CD4-positive, alpha-beta T cell treated with Interleukin-6 for 4 hours (primary cell): ENCODE results near the gene GNG7.
"Not testable (repeated sequence)": the region's sequence is repeated elsewhere in the genome, so short reads cannot be mapped to it uniquely, and the experiment has no call there.

ENCODE experiments used
- DNase-seq: peaks from one replicate; pipeline ENCODE4 v3.0.0-alpha.2; 2020; ENCODE audit warnings: mixed read lengths

GNG7 gene

DNA sequence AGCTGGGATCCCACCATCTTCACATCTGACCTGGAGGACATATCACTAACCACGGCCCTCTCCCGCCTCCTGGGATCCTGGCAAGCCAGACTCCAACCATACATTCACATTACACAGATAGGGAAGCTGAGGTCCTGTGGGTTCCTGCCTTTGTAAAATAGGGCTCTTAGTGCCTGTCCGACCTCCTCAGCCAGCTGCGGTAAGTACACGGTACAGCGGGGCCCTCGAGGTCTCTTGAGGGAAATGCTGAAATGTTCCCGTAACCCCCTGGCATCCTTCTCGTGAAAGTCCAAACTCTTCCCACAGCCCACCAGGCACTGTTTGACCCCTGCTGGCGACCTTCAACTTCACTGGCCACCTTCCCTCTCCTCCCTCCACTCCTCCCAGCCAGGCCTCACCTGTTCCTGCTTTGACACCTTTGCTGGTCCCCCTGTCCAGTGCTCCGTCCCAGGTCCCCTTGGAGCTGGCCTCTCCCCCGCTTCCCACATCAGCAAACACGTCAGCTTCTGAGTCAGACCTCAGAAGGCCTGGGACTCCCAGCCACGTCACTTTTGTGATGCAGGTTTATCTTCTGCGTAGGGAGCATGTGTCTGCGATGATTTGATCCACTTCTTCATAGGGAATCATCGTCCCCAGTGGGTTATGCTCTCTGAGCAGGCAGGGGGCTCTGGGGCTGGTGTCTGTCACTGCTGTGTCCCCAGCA is 8.8 kb upstream of the GNG7 start:
- DNase-seq: no peak

DNA sequence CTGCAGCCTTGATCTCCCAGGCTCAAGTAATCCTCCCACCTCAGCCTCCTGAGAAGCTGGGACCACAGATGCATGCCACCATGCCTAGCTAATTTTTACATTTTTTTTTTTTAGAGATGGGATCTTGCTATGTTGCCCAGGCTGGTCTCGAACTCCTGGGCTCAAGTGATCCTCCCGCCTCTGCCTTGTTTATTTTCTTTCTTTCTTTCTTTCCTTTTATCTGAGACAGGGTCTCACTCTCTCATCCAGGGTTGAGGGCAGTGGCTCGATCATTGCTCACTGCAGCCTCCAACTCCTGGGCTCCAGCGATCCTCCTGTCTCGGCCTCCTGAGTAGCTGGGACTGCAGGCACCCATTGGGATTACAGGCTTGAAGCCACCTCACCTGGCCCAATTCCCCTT is 3.8 kb upstream of the GNG7 start:
- DNase-seq: no peak

DNA sequence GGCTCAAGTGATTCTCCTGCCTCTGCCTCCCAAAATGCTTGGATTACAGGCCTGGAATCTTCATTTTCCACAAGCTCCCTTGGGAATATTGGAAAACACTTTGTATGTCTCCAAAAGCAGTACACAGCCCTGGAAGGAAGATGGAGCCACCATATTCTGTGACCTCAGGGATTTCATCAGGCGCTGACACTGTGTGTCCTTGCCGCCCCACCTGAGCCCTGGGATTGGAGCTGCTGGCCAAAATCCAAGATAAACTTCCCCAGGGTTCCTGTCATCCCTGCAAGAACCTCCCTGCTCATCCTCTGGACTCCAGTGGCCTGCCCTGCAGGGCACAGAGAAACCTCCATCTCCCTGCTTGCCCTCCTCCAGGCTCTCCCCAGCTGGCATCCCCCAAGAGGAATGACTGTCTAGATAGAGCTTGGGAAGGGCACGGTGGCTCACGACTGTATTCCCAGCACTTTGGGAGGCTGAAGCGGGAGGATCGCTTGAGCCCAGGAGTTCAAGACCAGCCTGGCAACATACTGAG is 1.3 kb upstream of the GNG7 start:
- no peak for DNase-seq

DNA sequence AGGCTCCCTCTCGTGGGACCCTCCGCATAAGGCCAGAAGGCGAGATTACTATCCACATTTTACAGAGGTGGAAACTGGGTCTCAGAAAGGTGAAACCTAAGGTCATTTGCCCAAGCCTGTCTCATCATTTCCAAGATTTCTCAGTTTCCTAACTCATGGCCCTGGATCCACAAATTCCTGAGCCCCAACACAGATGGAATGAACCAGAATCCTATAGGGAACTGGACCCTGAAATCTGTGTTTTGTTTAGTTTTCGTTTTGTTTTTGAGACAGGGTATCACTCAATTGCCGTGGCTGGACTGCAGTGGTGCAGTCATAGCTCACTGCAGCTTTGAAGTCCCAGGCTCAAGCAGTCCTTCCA is 563 bp upstream of the GNG7 start:
- no peak for DNase-seq

DNA sequence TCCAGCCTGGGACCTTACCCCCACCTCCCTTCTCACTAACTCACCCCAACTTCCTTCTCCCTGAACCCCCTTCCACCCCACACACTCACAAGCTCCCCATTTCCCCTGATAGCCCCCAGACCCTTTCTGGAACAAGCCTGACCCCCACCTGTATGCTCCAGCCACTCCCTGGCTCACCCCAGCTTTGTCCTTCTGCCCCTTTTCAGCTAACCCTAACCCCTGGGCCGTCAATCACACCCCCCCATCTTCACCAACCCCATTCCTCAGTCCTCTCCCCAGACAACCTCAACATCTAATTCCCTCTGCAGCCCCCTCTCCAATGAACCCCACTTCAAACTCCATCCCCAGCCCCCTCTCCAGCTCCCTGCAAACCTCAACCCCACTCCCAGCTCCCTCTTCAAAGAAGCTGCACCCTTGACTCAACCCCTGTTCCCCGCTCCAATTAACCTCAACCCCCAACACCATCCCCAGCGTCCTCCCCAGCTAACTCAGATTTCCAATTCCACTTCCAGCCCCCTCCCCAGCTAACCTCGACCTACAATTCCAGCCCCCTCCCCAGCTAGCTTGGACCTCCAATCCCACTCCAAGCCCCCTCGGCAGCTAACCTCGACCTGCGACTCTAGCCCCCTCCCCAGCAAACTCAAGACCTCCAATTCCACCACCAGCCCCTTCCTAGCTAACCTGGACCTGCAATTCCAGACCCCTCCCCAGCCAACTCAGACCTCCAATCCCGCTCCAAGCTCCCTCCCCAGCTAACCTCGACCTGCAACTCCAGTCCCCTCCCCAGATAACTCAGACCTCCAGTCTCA is 929 bp downstream of the GNG7 start:
- no peak for DNase-seq

DNA sequence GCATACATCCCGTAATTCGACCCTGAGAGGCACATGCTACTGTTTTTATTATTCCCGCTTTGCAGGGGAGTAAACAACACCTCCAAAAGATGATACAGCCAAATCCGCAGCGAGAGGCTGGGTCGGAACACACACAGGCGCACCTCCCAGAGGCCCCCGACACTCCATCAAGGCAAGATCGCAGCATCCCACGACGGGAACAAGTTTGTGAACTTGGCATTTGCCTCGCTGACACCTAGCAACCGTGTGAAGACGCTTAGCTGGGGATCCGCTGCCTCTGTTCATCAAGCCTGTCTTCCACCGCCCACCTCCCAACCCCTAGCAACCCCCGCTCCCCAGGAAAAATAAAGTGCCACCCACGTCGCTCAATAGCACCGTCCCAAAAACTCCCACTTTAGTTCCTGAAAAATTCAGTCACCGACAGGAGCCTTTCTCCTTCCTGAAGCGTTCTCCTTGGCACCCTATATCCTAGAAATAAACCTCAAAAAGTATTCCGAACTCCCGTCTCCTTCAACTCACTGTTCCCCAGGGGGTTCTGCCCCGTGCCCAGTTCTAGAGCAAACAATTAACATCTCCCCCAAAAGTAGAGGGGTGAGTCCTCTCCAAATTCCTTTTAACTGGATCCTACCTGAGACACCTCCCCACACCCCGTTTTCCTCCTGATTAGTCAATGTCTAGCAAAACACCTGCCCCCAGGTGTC is 1.7 kb downstream of the GNG7 start:
- no peak for DNase-seq

DNA sequence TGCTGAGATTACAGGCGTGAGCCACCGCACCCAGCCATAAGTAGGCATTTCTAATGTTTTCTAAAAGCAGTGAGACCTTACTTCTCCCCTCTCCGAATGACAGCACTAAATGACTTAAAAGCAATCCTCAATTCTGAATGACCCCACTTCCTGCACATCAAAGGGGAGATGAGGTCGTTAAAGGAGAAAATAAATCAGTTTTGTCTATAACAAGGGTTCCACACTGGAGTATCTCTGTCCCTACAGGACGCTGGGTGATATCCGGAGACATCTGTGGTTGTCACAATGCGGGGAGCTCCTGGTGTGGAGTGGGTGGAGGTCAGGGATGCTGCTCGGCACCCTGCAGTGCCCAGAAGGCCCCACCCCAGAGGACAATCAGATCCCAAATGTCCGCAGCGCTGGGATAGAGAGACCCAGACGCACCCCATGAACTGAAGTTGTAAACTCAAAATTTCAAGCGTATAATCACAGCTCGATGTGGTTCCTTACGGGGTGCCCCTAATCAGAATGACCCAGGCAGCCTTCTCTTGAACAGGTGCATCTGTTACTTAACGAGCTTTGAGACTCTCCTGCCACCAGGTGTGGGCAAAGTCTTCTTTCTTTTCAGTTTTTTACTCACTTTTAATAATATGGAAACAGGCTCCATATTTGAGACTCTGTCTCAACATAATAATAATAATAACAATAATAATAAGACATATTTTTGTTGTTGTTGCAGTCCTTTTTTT is 2.9 kb downstream of the GNG7 start:
- DNase-seq: no peak

DNA sequence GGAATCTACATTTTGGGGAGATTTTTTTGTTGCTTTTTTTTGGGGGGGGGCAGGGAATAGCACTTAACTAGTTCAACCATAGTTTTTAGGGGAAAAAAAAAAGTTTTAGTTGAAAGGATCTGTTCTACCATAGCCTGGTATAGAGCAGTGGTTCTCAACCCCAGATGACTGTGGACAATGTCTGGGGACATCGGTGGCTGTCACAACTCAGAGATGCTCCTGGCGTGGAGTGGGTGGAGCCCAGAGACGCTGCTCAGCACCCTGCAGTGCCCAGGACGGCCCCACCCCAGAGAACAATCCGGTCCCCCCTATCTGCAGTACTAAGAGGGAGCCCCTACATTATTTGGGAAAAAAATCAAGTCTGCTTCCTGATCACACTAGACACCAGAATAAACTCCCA is 8.3 kb downstream of the GNG7 start:
- no peak for DNase-seq

DNA sequence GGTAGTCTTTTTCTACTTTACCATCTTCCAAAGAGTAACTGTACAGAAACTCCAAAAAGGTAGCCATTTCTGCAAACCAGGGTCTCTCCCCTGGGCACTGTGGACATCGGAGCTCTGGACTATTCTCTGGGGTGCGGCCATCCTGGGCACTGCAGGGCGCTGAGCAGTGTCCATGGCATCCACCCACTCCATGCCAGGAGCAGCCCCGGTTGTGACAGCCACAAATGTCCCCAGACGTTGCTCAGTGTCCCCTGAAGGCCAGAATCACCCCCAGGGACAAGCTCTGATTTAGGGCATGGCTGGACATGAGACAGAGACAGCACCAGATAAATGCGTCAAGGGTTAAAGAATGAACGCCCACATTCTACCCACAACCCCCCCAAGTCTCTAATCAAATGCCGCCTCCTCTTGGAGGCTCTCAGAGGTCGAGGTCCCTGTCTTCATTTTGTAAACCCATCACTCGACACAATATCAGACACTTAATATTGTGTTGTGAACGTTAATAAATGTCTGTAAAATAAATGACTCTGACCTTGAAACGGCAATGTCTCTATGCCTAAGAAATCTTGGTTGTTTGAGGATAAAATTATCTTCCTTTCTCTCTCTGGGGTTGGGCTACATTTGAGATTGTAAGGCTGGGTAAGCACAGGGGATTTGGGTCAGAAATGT is 8.9 kb downstream of the GNG7 start:
- DNase-seq: no peak

DNA sequence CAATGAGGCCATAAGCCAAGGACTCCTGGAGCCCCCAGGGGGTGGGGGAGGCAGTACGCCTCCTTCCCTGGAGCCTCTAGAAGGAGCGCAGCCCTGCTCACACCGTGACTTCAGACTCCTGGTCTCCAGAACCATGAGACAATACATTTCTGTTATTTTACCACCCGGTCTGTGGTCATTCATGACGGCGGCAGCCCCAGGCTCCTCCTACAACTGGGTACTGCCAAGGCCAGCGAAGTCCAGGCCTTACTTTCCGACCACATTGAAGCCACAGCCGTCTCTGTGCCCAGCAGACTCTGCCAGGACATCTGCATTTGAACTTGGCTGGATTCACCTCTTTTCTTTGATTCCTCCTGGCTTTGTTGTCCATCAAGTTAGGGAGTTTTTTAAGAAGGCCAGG is 10.5 kb downstream of the GNG7 start:
- DNase-seq: no peak

DNA sequence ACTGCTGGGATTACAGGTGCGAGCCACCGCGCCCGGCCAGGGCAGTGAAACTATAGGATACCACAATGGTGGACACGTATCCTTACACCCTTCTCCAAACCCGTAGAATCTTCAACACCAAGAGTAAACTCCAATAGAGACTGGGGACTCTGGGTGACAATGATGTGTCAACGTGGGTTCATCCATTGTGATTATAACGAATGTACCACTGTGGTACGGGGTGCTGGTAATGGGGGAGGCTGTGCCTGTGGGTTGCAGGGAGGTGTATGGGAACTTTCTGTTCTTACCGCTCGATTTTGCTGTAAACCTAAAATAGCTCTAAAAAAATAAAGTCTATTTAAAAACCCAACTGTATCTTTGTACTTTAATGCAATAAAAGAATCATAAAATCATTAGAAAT is 11.6 kb downstream of the GNG7 start:
- DNase-seq: no peak

DNA sequence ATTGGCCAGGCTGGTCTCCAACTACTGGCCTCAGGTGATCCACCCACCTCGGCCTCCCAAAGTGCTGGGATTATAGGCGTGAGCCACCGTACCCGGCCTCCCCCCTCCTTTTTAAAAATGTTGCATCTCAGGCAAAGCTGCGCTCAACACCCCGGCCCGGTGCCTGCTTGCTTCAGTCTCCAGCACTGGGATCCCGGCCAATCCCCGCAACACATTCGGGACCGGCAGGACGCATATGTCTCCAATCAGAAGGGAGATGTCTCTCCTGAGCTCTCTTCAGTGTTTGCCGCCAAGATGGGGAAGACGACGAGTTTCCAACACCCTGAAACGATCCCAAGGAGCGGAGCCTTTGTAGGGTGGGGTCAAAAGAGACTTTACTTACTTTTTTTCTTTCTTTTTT is 16.1 kb downstream of the GNG7 start:
- DNase-seq: no peak

DNA sequence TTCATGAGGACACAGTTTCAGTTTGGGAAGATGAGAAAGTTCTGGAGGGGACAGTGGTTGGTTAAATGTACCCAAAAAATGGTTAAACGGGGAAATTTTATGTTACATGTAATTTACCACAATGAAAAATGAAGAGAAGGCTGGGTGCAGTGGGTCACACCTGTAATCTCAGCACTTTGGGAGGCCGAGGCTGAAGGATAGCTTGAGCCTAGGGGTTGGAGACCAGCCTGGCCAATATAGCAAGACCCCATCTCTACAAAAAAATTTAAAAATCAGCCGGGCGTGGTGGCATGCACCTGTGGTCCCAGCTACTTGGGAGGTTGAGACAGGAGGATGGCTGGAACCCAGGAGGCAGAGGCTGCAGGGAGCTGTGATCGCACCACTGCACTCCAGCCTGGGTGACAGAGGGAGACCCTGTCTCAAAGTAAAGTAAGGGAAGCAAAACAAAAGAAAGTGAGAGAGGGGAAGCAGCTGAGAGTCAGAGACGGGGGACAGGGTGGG is 17.2 kb downstream of the GNG7 start:
- no peak for DNase-seq

DNA sequence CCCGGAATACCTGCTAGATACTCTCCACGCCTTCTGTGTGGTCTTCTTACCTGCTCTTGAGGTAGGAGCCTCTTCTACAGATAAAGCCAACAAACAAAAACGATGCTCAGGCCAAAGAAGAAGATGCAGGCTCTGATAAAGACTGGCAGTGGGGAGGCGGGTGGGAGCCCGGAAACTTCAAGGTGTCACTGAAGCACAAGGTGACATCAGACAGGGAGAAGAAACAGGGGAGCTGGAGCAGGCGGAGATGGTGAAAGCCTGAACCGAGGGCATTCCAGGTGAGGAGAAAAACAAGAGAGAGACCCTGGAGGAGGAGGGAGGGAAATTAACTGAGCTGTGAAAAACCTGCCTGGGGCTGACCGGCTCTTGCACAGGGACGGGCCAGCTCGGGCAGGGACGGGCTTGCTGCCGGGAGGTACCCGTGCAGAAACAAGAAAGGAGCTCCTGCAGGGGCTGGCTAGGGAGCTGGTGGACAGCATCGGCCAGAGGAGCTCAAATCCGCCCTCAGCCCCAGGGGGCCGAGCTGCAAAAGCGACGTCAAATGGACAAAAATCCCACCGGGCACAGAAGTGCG is 19.0 kb downstream of the GNG7 start:
- no peak for DNase-seq

DNA sequence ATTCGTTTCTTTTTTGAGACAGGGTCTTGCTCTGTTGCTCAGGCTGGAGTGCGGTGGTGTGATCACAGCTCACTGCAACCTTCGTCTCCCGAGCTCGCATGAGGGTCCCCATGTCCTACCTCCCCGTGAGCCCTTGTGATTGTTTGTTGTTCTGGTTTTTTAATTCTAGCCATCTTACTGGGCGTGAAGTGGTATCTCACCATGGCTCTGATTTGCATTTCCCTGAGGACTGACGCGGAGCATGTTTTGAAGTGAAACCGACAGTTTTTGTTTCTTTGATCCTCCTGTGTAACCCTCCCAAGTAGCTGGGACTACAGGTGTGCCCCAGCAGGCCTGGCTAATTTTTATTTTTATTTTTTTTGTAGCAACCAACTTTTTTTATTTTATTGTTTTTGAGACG is 21.7 kb downstream of the GNG7 start:
- DNase-seq: no peak

DNA sequence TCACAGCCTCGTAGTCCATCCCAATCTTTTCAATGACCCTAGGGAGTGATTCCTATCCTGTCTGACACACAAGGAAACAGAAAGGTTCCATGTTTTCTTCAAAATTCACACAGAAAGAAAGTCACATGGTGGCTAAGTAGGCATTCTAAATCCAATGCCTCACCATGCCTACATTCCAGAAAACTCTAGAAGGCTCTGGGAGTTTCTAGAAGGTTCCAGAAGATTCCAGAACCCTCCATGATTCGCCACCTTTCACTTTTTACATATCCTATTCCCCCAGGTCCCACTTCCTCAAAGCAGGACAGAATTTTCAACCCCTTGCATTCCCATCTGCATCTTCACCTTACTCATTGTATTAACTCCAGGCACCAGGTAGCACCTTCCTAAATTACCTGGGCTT is 23.1 kb downstream of the GNG7 start:
- no peak for DNase-seq

DNA sequence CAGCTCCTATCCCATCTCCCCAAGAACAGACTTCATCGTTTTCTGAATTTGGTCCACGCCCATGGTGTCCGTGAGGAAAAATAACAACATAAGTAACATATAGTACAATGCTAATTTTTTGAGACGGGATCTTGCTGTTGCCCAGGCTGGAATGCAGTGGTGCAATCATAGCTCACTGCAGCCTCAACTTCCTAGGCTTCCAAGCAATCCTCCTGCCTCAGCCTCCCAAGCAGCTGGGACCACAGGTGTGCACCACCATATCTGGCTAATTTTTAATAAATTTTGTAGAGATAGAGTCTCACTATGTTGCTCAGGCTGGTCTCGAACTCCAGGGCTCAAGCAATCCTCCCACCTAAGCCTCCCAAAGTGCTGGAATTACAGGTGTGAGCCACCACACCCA is 23.5 kb downstream of the GNG7 start:
- not testable (repeated sequence) for DNase-seq

DNA sequence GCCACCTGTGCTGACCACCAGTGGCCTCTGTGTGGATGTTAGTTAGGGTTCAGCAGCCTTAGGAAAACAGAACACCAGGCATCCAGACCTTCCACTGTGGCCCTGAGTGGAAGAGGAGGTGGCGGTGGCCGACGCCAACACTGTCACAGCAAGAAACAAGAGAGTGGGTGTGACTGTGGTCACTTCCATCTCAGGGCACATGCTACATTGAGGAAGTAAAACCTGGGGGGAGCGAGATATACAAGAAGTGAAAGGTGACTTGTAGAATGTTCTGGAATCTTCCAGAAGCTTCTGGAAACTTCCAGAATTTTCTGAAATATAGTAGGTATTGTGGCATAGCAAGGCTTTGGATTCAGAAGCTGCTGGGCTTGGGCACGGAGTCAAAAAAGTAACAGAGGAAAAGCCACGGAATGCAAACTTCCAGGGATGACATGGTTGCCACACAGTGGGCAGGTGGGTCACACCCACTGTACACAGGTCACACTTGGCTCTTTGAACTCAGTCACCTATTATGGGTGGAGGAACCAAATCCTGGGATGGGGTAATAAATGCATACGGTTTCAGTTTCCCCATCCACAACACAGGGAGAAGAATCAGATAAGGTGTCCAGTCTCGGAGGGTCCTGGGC is 24.3 kb downstream of the GNG7 start:
- no peak for DNase-seq

DNA sequence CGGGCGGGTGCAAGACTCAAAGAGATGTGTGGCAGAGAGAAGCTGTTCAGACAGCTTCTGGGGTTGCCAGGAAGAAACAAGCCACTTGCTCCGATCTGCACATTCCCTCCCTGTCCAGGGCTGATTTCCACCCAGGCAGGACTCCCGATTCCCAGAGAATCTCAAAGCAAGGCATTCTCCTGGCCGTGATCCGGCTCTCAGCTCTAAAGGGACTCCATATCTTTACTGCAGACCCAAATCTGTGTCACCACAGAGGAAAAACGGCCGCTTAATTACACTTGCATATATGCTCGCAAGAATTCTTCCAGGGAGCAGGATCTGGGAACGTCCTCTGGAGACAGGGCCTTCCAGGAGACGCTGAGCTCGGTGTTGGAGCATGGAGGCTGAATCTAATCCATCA is 25.7 kb downstream of the GNG7 start:
- DNase-seq: no peak

DNA sequence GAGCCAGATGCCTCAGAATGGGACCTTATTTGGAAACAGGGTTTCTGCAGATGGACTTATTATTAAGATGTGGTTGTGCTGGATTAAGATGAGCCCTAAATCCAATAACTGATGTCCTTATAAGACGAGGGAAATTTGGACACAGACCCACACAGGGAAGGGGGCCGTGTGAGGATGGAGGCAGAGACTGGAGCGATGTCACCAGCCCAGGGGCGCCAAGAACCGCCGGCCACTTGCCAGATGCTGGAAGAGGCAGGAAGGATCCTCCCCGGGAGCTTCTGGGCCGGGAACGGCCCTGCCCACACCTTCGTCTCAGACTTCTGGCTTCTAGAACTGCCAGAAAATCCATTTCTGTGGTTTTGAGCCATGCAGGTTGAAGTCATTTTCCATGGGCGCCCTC is 26.6 kb downstream of the GNG7 start:
- DNase-seq: no peak

DNA sequence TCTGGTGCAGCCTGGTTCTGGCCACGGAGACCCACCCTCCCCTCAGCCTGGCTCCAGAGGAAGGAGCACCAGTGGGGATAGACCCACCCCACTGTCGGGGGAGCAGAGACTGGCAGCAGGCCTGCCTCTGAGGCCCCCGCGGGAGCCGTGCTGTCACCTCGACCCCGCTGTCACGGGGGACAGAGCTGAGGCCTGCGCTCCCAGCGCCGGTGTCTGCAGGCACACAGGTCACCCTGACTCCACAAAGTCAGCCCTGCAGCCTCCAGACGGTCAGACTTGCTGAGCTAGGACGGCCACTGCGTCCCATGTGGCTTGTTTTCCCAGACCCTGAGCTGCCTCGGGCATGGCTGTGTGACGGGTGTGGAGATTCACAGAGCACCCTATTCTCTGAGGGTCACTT is 32.3 kb downstream of the GNG7 start:
- DNase-seq: no peak
